Mucosa of descending colon (tissue), 3 donors: ENCODE results near the gene PTPRD. TPM values are rescaled to one million over a fixed set of nuclear protein-coding genes. Genes with fewer than 3 reads are reported as not detected.
A peak's percentile ranks its signal among the peaks of the same experiment; 100 is the strongest.

Source experiments
- ATAC-seq: fragments of 200-7000 bp; cut with Tn5 transposase; one replicate; pipeline ENCODE4 v1.9.1; 2020; ENCODE audit warnings: mild to moderate bottlenecking, moderate library complexity
- DNase-seq, 3 donors: peaks; one replicate each; pipeline ENCODE4 v3.0.0-alpha.2; 2020
- H3K36me3 ChIP-seq: fragments of 200-600 bp; one replicate; pipeline ENCODE4 v1.8.0; 2021; ENCODE audit warnings: low read depth, mild to moderate bottlenecking
- H3K4me1 ChIP-seq: fragments of 200-600 bp; one replicate; pipeline ENCODE4 v1.8.0; 2021; ENCODE audit warnings: low read depth, mild to moderate bottlenecking
- H3K4me3 ChIP-seq: fragments of 200-600 bp; one replicate; pipeline ENCODE4 v1.8.0; 2021; ENCODE audit warnings: mild to moderate bottlenecking
- H3K9me3 ChIP-seq: fragments of 200-600 bp; one replicate; pipeline ENCODE4 v1.8.0; 2021; ENCODE audit warnings: mild to moderate bottlenecking
- intact Hi-C, 2 donors: fragments of 100-400 bp; cut with DNase I in 1 of 2; cut with micrococcal nuclease in 1 of 2; formaldehyde crosslinking; loops; one replicate each; pipeline versions ENCODE4 v1.11.0 to v1.11.1; 2022; cut with DNase I, micrococcal nuclease
- total RNA-seq, 3 donors: library from RNA; stranded (reverse); fragmentation: NEBNext Ultra II Directional in 2 of 3; extraction: Animal tissue kit (Norgen Biotek cat#: 25700) in 2 of 3; gene quantifications; one replicate each; pipeline versions ENCODE4 v1.2.1 to v1.2.4, GENCODE V29; 2021 to 2023
- TF ChIP-seq, protein P1 (sequence below): fragments of 200-600 bp; IDR thresholded peaks from one replicate; pipeline ENCODE4 v1.8.0; 2022; ENCODE audit warnings: antibody characterized with exemption, mild to moderate bottlenecking
- donor health status: DM: no; HTN: no; CAD: no; lungs with moderate emphysema.
- donor health status: DM: no; HTN: no; CAD: no.
- donor health status: DM: no; HTN: yes; CAD: no.

Gene PTPRD
- total RNA-seq, 3 donors from 2014 or later: 52.7 to 128 (median 113) TPM

DNA sequence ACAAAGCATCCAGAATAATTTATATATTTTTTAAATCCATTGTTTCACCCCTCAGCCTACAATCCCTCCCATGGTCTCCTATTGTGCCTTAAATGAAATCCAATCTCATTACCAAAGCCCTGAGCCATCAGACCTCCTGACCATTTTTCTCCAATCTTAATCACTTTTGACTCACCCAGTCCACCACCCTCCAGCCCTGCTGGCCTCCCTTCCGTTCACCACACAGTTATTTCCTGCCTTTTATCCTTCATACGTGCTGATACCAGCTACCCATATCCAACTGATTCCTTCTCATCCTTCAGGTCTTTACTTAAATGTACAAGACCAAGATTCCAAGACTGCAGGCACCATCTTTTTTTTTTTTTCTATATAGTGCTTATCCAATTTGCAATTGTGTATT lies 1786.5 kb downstream of the PTPRD start:
- no peaks in the 10 kb centered on the region for H3K36me3 ChIP-seq
- TF ChIP-seq, protein P1, sequence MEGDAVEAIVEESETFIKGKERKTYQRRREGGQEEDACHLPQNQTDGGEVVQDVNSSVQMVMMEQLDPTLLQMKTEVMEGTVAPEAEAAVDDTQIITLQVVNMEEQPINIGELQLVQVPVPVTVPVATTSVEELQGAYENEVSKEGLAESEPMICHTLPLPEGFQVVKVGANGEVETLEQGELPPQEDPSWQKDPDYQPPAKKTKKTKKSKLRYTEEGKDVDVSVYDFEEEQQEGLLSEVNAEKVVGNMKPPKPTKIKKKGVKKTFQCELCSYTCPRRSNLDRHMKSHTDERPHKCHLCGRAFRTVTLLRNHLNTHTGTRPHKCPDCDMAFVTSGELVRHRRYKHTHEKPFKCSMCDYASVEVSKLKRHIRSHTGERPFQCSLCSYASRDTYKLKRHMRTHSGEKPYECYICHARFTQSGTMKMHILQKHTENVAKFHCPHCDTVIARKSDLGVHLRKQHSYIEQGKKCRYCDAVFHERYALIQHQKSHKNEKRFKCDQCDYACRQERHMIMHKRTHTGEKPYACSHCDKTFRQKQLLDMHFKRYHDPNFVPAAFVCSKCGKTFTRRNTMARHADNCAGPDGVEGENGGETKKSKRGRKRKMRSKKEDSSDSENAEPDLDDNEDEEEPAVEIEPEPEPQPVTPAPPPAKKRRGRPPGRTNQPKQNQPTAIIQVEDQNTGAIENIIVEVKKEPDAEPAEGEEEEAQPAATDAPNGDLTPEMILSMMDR: no peak
- DNase-seq (no peak), ATAC-seq (no peak)
- H3K4me1 ChIP-seq: no peaks in the 10 kb centered on the region
- no peaks in the 10 kb centered on the region for H3K9me3 ChIP-seq
- intact Hi-C loops: no loop called here
- no peak overlapping the region for H3K4me3 ChIP-seq

DNA sequence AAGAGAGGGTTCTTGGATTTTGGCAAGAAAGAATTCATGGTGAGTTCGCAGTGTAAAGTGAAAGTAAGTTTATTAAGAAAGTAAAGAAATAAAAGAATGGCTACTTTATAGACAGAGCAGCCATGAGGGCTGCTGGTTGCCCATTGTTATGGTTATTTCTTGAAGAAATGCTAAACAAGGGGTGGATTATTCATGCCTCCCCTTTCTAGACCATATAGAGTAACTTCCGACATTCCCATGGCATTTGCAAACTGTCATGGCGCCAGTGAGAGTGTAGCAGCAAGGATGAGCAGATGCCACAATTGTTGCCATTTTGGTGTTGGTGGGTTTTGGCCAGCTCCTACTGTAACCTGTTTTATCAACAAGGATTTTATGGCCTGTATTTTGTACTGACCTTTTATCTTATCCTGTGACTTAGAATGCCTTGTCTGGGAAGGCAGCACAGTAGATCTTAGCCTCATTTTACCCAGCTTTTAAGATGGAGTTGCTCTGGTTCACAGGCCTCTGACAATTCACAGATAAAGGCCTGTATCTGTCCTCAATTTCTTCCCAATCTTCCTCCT lies 1787.1 kb downstream of the PTPRD start:
- Histone ChIP-seq H3K4me1 (no peaks in the 10 kb centered on the region), H3K9me3 (no peaks in the 10 kb centered on the region), H3K36me3 (no peaks in the 10 kb centered on the region), H3K4me3 (no peak overlapping the region)
- intact Hi-C loops: no loop called here
- ATAC-seq (no peak), DNase-seq (no peak)
- TF ChIP-seq, protein P1: no peak

DNA sequence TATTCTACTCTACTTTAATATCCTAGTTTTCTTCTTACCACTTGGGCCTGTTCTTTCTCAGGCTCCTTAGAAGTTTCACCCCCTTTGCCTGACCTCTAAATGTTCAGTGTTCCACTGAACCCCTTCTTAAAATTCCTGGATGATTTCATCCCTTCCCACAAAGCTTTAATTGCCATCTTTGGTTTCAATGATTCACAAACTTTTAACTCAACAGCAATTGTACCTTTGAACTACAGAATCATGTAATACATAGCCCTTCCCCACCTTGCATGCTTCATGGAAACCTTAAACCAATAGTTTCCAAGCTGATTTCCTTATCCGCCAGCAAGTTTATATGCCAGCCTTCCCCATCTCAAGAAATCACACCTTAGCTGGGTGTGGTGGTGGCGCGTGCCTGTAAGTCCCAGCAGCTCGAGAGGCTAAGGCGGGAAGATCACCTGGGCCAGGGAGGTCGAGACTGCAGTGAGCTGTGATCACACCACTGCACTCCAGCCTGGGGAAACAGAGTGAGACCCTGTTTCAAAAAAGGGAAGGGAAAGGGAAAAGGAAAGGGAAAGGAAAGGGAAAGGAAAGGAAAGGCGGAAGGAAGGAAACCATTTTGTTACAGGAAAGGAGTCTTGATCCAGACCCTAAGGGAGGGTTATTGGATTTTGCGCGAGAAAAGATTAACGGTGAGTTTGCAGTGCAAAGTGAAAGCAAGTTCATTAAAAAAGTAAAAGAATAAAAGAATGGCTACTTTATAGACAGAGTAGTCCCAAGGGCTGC lies 1789.5 kb downstream of the PTPRD start:
- H3K9me3 ChIP-seq: no peaks in the 10 kb centered on the region
- TF ChIP-seq, protein P1: no peak
- intact Hi-C loops: no loop called here
- peak; percentile 76 for ATAC-seq
- H3K4me3 ChIP-seq: no peak overlapping the region
- H3K4me1 ChIP-seq: no peaks in the 10 kb centered on the region
- DNase-seq: no peak
- H3K36me3 ChIP-seq: no peaks in the 10 kb centered on the region

DNA sequence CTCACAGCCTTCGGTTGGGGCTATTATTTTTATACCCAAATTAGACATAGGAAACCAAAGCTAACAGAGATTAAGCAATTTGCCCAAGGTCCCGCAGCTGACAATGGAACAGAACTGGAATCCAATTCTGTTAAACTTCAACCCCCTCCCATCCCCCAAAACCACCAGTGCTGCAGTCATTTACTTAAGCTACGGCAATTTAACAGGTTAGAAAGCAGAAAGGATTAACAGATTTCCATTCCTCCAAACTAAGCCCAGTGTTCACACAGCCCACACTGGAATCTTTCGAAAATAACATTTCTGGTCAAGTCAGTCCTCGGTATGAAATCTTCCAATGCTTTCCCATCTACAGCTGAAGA lies 1790.2 kb downstream of the PTPRD start:
- ATAC-seq (no peak), DNase-seq (no peak)
- no peaks in the 10 kb centered on the region for H3K9me3 ChIP-seq
- no peaks in the 10 kb centered on the region for H3K36me3 ChIP-seq
- intact Hi-C loops: no loop called here
- TF ChIP-seq, protein P1: no peak
- H3K4me1 ChIP-seq: no peaks in the 10 kb centered on the region
- no peak overlapping the region for H3K4me3 ChIP-seq

DNA sequence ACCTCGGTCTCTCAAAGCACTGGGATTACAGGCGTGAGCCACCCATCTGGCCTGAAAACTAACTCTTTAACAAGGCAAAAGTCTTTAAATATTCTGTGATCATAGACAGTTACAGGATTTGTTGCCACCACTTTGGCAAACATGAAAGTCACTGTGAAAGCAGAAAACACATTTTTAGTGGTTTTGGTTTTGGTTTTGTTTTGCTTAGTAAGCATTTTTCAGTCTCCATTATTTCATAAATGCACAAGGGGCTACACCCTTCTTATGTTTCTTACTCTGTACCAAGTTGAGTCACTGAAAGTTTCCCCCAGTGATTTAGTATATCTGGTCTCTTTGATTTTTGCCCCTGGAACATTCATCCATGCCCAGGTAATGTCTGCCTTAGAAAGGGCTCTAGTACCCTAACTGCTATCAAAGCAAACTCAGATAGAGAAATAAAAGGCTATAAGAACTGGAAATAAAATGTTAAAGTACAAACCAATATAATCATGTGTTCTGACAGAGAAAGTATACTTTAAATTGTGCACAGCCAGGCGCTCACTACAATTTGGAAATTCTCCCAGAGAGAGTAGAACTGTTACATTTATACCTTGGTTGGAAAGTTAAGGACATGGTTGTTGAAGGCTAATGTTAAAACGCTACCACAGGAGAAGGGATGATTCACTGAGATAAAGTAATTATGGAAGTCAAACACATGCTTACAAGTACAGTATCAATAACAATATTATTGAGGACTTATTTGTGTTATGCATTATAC lies 1790.7 kb downstream of the PTPRD start:
- intact Hi-C loops: no loop called here
- Histone ChIP-seq H3K4me1 (no peaks in the 10 kb centered on the region), H3K36me3 (no peaks in the 10 kb centered on the region), H3K9me3 (no peaks in the 10 kb centered on the region), H3K4me3 (no peak overlapping the region)
- no peak for DNase-seq
- TF ChIP-seq, protein P1: no peak
- no peak for ATAC-seq
